IPS DF 6.9 (cell line): ENCODE data around the gene CCDC88C.

Experiments used
- DNase-seq: peaks from one replicate; pipeline ENCODE4 v3.0.0-alpha.2; 2013; ENCODE audit warnings: low read depth, low spot score
- H3K27ac ChIP-seq: one replicate; pipeline ENCODE4 v1.5.1; 2013; ENCODE audit warnings: low read length, control low read depth
- H3K27me3 ChIP-seq: 2 replicates; pipeline ENCODE4 v1.6.1; 2013; ENCODE audit warnings: mild to moderate bottlenecking, low read length; ENCODE audit not compliant: control insufficient read depth, insufficient read depth
- H3K36me3 ChIP-seq: 2 replicates; pipeline ENCODE4 v1.6.1; 2013; ENCODE audit warnings: low read length; ENCODE audit not compliant: control insufficient read depth, insufficient read depth
- H3K4me1 ChIP-seq: 2 replicates; pipeline ENCODE4 v1.6.1; 2013; ENCODE audit warnings: low read length; ENCODE audit not compliant: control insufficient read depth, insufficient read depth
- H3K4me3 ChIP-seq: 2 replicates; pipeline ENCODE4 v1.5.1; 2013; ENCODE audit warnings: mild to moderate bottlenecking, low read length
- H3K9me3 ChIP-seq: 2 replicates; pipeline ENCODE4 v1.6.1; 2013; ENCODE audit warnings: low read length, inconsistent platforms; ENCODE audit not compliant: control insufficient read depth, insufficient read depth
- WGBS: extraction: QIAGEN DNeasy Blood & Tissue Kit; methylation state at CpG from one replicate; pipeline ENCODE4 v1.1.7; 2013; ENCODE audit warnings: mixed read lengths, missing lambda C conversion rate; ENCODE audit not compliant: insufficient read length, insufficient coverage; 5-methylcytosine and 5-hydroxymethylcytosine counted together

CCDC88C gene

DNA sequence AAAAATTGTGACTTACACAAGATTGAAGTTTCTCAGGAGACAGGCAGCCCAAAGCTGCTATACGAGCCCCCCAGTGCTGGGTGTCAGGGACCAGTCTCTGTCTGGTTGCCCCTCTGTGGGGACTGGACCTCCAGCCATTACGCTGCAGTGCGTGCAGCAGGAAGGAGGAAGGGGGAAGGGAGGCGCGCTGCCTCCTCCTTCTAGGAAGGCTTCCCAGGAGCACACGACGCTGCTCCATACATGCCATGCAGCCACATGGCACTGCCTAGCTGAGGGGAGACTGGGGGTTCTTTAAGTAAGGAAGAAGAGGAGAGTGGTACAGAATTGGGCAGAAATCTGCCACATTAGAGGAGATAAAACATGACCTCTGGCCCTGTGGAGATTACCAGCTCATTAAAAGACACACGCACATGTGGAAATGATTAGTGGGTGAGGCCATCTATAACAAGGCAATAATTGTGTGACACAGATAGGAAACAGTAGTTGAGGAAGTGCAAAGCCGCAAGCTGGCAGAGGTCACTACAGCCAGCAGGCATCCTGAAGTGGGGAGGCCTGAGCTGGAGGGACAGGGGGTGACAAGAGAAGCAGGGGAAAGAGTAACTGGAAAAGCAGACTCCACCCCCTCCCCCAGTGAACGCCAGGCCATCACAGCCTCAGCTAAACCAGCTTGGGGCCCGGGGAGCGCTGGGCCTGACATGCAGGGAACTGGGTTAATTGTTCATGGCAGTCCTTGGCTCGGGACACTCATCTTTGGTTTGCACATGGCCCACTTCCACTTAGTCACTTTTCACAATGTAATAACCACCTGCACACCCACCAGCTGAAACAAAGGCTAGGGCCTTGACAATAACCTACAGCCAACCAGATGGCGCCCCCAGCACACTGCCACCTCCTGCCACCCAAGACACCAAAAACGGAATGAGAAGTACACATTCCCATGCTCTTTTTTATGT, 39.6 kb downstream of the CCDC88C start:
- peaks cover 12% of the 10 kb centered on the region for H3K4me1 ChIP-seq

DNA sequence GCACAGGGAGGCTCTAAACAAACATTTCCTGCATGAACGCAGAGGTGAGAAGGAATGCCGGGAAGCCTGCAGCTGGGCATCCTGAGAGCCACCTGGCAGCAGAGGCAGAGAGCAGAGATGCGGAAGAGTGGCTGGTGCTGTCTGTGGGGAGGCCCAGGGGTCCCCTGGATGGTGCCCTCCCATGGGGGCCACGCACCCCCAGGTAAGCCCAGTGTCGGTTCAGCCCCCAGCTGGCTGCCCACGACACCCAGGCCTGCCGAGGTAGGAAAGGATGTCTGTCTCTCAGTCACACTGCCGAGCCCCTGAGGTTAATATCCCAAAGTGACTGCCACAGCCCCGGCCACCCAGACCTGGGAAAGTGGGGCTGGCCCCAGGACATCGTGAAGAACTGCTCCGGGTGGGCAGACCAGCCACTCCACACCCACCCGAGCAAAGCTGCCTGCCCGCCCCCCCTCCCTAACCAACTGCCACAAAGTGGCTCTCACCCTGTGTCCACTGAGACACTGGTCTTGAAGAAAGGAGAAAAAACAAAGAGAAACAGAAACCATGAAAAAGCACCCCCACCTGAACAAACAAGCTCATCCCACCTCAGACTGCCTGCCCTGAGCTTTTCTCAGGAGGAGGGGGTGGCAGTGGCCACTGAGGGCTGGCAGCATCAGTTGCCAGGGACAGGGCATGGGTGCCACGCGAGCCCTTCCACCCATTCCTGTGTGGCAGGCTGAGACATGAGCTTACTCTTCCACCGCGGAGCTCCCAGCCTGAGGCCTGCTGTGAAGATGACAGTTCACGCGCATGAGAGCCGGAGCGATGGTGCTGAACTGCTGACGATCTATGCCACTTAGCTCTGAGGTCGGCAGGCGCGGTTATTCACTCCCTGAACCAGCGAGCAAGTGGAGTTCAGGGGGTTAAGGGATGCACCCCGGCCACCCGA, 40.8 kb downstream of the CCDC88C start:
- DNase-seq = no peak
- no peak overlapping the region for H3K4me3 ChIP-seq
- H3K4me1 ChIP-seq = peaks cover 14% of the 10 kb centered on the region
- H3K27ac ChIP-seq = no peak overlapping the region
- no peaks in the 10 kb centered on the region for H3K36me3 ChIP-seq
- WGBS = no CpG with 5 or more reads among the region's 28 CpGs
- no peaks in the 10 kb centered on the region for H3K9me3 ChIP-seq
- H3K27me3 ChIP-seq = no peaks in the 10 kb centered on the region

More for the DNA sequence above, 39.6 kb downstream of the CCDC88C start:
- WGBS = no CpG with 5 or more reads among the region's 15 CpGs
- no peak overlapping the region for H3K4me3 ChIP-seq
- H3K27ac ChIP-seq = no peak overlapping the region
- no peaks in the 10 kb centered on the region for H3K9me3 ChIP-seq
- no peaks in the 10 kb centered on the region for H3K36me3 ChIP-seq
- no peak for DNase-seq
- H3K27me3 ChIP-seq = no peaks in the 10 kb centered on the region

DNA sequence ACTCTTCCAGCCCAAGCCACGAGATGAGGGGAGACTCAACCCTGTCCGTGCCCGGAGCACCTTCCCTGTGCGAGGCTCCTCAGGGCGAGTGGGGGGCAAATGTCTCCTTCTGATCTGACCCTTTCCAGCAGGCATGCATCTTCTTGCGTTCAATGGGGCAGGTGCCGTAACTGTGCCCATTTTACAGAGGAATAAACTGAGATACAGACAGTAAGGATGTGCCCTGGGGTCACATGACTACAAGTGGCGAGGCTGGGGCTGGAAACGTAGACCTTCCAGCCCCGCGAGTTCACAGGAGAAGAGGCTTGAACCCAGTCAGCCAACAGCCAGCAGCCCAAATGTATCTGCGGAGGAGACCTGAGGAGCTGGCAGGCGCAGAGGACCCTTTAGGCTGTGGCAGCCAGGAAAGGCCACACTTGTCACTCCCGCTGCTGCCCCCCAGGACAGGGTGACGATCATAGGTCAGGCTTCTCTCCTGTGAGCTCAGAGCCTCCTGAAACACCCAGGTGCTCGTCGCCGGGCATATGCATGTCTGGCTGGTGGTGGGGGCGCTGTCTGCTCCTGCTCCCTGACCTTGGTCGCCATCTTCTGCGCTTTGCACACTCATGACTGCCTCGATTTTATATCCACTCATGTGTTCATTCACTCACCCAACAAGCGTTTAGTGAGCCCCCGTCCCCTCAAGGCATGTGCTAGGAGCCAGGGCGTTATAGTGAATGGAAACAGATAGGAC, 41.7 kb downstream of the CCDC88C start:
- H3K36me3 ChIP-seq = no peaks in the 10 kb centered on the region

DNA sequence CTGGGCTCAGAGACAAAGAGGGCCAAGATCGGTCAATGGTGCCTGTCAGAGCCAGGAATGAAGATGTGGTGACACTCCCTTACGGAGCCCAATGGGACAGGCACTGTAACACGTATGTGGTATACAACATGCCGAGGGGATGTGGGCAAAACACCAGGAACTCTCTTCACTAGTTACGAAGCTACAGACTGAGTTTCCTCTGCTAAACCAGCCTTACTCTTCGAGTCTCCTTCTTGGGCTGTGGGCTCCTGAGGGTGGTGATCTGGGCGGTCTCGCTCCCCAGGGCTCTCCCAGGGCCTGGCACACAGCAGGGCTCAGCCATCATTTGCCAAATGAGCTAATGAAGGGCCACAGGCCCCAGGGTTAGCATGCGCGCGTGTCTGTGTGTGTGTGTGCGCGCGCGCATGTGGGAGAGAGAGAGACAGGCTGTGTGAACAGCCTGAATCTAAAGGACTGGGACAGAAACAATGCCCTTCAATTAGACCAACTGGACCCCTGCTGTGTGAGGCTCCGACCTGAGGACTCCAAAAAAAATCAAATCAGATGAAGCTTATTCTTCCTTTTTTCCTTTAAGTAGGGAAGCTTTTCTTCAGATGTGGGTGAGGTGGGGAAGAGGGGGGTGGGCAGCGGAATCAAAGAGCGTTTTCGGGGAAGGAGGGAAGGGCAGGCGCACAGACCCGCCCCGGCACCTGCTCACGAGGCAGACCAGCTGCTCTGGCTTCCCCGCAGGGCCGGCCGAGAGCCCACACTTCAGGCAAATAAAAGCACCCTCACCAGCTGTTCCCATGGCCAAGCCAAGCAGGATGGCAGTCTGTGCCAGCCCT, 42.5 kb downstream of the CCDC88C start:
- Histone ChIP-seq H3K4me3 (no peak overlapping the region), H3K27me3 (no peaks in the 10 kb centered on the region), H3K4me1 (peaks cover 16% of the 10 kb centered on the region), H3K36me3 (no peaks in the 10 kb centered on the region), H3K9me3 (no peaks in the 10 kb centered on the region), H3K27ac (no peak overlapping the region)
- WGBS = no CpG with 5 or more reads among the region's 26 CpGs
- DNase-seq = no peak

More for the DNA sequence above, 41.7 kb downstream of the CCDC88C start:
- no peak for DNase-seq
- Histone ChIP-seq H3K27ac (no peak overlapping the region), H3K4me3 (no peak overlapping the region), H3K27me3 (no peaks in the 10 kb centered on the region), H3K9me3 (no peaks in the 10 kb centered on the region), H3K4me1 (peaks cover 14% of the 10 kb centered on the region)
- no CpG with 5 or more reads among the region's 25 CpGs for WGBS

DNA sequence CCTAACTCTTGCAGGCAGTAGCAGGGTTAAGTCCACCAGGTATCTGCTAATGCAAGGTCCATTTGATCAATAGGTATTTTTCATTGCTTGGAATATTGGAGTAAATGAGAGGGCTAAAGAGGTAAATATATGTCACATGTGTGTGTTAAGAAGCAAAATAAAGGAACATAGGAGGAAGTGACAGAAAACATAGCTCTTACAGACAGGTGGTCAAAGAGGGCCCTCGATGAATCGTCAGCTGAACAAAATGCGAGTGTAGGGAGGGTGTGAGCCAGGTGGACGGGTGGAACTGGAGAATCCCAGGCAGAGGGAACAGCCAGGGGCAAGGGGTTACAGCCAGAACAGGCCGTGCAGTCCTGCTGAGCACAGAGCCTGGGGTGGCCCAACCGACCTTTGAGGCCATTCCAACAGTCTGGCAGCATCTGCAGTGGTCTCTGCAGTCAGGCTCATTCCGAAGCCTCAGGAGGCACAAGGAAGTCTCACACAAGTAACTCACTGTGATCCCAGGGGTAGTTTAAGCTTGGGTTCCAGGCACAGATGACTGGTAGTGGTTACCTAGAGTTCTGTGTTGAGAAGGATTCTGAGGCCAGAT, 43.2 kb downstream of the CCDC88C start:
- H3K36me3 ChIP-seq = no peaks in the 10 kb centered on the region
- peaks cover 16% of the 10 kb centered on the region for H3K4me1 ChIP-seq
- H3K9me3 ChIP-seq = no peaks in the 10 kb centered on the region
- no peak overlapping the region for H3K4me3 ChIP-seq
- no peaks in the 10 kb centered on the region for H3K27me3 ChIP-seq
- DNase-seq = no peak
- no CpG with 5 or more reads among the region's 7 CpGs for WGBS
- H3K27ac ChIP-seq = no peak overlapping the region

DNA sequence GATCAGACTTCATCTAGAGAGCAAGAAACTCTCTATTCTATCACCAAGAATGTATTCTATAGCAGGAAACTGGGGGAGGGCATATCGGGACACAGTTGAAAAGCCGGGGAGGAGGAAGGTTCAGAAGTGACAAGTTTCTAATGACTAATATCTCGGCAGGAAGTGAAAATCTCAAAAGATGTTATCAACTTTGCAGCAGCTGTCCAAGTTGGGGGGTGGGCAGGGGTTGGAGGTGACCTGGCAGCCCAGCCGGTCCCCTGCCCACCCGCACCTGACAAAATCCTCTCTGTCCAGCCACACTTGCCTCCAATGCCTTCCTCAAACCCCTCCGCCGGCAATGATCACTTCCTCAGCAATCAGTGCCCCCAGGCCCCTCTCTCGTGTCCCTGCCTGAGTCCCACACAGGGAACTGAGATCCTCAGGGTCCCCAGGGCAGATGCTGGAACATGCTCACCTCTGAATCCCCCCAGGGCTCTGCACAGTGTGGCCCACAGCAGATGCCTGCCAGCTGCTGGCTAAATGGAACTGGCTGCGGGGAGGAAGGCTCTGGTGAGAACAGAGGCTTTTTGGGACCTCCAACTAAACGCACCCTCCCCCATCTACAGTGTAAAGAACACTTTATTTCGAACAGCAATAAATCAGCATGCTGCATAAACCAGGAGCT, 43.9 kb downstream of the CCDC88C start:
- no CpG with 5 or more reads among the region's 11 CpGs for WGBS
- peaks cover 16% of the 10 kb centered on the region for H3K4me1 ChIP-seq
- no peaks in the 10 kb centered on the region for H3K9me3 ChIP-seq
- no peaks in the 10 kb centered on the region for H3K27me3 ChIP-seq
- no peak for DNase-seq
- no peak overlapping the region for H3K4me3 ChIP-seq
- H3K36me3 ChIP-seq = no peaks in the 10 kb centered on the region
- H3K27ac ChIP-seq = no peak overlapping the region

DNA sequence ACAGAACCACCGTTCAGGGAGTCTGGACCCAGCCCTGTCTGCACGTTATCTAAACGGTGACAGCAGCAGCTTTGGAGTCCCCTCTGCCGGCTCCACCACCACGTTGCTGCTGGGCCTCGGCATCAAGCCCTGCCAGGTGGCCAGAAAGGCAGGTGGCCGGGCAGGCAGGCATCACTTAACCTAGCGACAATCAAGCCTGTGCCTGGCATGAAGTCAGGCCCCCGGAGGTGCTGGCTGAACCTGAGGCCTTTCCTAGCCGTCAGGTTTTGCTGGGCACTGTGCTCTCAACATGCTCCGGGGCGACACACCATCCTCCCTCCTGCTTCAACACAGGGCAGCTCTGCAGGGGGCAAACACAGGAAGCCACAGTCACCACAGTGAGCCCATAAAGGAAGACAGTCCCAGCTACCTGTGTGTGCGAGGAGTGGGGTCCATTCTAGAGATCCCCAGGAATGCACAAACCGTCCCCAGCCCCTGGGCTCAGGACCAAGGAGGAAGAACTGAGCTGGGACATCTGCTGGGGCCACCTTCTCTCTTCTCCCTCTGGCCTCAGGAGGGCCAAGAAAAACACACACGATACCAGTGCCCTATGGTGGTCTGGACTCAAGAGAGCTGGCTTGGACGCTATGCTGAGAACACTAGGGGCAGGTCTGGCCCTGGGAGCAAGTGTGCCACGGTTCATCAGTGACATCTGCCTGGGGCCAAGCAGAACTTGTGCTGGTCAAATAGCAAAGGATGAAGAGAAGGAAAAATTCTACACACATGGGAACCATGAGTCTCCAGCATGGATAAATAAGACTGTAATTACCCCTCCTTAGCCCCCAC, 44.7 kb downstream of the CCDC88C start:
- Histone ChIP-seq H3K27ac (no peak overlapping the region), H3K4me3 (no peak overlapping the region), H3K4me1 (peaks cover 15% of the 10 kb centered on the region), H3K36me3 (no peaks in the 10 kb centered on the region), H3K9me3 (no peaks in the 10 kb centered on the region), H3K27me3 (no peaks in the 10 kb centered on the region)
- WGBS = no CpG with 5 or more reads among the region's 17 CpGs
- DNase-seq = no peak

DNA sequence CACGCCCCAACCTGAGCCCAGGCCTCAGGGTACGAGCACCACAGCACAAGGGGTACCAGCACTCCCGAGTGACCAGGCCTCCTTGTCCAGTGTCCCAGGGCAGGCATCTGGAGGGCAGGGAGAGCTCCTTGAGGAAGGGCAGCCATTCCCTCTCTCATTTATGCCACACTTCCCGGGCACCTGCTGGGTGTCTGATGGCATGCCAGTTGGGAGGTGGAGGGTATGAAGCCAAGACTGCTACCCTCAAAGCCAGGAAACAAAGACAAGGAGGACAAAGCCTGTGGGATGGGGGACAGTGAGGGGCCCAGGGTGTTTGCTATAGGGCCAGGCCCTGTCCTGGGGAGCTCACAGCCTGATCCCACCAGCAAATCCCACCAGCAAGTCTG, 45.6 kb downstream of the CCDC88C start:
- WGBS = no CpG with 5 or more reads among the region's 4 CpGs
- H3K27ac ChIP-seq = no peak overlapping the region

More for the DNA sequence above, 45.6 kb downstream of the CCDC88C start:
- Histone ChIP-seq H3K36me3 (no peaks in the 10 kb centered on the region), H3K4me3 (no peak overlapping the region), H3K4me1 (peaks cover 12% of the 10 kb centered on the region), H3K9me3 (no peaks in the 10 kb centered on the region), H3K27me3 (no peaks in the 10 kb centered on the region)
- DNase-seq = no peak
